ENCODE data around the gene GGT6.

GGT6 gene

DNA sequence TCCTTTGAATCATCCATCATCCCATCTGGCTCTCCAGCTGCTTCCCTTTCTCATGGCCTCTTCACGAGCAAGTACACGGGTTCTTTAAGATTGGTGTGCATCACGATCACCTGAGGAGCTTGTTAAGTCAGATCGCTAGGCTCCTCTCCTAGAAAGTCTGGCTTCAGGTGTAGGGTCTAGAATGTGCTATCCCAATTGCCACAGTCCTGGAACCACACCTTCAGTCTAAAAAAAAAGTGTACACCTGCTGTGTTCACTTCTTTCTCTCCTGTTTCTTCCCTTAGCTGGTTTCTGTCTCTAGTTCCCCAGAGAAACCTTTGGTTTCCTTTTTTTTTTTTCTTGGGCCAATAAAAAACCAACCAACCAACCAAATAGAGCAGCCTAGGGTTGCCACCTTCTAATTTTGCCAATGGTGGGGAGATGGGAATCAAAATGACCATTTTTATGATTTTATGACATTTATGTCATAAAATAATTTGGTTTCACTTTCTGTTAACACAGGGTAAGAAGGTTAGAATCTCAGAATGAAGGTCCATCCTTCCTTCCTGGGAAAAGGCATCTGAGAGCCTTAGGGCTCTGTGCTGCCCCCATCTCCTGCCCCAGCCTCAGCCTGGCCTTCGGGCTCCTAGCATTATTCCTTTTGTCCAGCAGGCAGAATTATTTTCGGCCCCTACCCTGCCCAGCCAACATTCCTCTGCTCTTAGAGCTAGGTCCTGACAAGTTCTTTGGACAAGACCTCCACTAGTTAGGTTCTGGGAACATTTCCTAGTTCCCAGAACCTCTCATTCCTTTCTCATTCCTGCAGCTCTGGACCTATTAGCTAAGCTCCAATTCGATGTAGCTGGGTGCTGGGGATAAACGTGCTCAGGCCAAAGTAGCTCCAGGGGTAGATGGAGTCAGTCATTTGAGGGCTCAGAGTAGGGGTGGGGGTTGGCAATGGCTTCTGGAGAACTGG is 1.9 kb upstream of the GGT6 start:
- TF ChIP-seq, protein P1, sequence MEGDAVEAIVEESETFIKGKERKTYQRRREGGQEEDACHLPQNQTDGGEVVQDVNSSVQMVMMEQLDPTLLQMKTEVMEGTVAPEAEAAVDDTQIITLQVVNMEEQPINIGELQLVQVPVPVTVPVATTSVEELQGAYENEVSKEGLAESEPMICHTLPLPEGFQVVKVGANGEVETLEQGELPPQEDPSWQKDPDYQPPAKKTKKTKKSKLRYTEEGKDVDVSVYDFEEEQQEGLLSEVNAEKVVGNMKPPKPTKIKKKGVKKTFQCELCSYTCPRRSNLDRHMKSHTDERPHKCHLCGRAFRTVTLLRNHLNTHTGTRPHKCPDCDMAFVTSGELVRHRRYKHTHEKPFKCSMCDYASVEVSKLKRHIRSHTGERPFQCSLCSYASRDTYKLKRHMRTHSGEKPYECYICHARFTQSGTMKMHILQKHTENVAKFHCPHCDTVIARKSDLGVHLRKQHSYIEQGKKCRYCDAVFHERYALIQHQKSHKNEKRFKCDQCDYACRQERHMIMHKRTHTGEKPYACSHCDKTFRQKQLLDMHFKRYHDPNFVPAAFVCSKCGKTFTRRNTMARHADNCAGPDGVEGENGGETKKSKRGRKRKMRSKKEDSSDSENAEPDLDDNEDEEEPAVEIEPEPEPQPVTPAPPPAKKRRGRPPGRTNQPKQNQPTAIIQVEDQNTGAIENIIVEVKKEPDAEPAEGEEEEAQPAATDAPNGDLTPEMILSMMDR (IDR thresholded peaks at IDR 0.05): no peak

DNA sequence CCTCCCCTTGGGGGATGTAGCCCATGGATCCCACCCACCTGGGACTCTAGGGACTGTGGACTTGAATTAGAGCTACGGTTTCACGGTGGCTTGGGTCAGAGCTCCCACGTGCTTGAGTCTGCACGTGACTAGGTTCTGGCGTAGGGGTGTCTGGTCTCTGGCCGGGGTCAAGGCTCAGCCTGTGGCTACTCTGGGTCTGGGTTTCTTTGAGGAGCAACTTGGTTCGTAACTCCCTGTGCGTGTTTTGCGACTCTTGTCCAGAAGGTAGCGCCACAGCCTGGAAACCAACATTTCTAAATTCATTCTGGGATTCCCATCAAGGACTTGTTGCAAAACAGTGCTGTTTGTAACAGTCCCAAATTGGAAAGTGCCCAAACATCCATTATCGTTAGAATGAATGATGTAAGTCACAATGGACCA is 470 bp upstream of the GGT6 start:
- TF ChIP-seq, protein P1 (IDR thresholded peaks at IDR 0.05): no peak

DNA sequence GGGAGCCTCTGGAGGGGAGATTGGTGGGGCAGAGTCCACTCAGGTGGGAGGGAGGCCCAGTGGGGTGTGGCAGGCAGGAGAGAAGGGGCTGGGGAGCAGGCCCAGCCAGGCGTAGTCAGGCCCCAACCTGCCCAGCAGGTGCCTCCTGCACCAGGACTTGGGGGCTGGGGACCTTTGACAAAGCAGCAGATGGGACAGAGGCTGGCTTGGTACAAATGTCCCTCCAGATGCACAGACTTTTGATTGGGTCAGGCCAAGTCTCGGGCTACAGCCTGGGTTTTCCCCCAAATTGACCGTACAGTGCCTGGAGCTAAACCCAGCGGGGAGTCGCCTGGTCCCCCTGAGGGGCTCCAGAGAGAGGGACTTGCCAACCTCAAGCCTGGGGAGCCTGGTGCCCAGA is 411 bp downstream of the GGT6 start:
- TF ChIP-seq, protein P1 (IDR thresholded peaks at IDR 0.05): no peak

DNA sequence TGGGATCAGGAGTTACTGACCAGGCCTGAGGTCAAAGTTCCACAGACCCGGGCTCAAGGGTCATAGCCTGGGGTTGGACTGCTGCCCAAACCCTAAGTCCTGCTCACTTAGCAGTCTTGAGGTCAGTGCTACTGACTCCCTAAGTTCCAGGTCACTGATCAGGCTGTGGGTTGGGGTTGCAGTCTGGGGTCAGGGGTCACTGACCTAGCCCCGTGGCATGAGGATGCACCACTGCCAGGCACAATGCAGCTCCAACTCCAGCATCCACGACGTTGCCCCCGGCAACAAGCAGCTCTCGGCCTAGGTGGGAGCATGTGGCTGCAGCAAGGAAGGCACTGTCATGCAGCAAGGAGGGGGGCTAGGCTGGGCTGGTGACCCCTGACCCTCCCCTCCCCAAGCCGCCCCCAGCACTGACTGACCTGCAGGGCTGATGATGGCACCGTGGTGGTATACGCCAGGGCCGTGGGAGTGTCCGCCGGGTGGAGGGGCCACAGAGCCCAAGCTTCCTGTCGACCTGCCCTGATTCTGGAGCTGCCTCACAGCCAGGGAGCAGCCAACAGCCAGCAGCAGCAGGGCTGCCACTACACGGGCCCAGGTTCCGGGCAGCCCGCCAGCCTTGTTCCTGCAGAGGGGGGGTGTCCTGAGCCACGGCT is 1.1 kb downstream of the GGT6 start:
- TF ChIP-seq, protein P1 (IDR thresholded peaks at IDR 0.05): no peak

DNA sequence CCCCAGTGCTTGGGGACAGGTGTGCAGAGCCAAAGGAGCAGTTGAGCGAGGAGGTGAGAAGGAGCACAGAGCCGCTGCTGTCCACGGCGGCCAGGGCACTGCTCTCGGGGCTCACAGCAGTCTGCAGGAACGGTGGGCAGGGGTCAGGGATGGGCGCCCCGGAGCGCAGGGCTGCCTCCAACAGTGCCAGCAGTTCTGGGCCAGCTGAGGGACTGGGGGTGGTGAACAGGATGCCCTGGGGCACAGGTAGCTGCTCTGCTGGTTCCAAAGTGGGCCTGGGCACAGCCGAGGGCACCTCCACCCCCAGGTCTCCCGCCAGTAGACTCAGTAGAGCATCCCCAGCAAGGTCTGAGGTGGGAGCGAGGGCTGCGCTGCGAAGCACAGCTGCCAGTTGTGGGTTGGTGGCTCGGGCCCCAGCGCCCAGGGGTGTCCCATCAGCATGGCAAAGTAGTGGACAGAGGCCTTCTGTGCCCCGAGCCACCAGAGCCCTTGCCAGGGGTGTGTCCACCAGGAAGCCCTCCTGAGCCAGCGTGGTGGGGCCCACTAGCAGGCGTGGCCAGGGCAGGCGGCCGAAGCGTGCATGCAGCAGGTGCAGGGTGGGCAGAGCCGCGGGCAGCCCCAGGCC is 1.9 kb downstream of the GGT6 start:
- TF ChIP-seq, protein P1 (IDR thresholded peaks at IDR 0.05): no peak

DNA sequence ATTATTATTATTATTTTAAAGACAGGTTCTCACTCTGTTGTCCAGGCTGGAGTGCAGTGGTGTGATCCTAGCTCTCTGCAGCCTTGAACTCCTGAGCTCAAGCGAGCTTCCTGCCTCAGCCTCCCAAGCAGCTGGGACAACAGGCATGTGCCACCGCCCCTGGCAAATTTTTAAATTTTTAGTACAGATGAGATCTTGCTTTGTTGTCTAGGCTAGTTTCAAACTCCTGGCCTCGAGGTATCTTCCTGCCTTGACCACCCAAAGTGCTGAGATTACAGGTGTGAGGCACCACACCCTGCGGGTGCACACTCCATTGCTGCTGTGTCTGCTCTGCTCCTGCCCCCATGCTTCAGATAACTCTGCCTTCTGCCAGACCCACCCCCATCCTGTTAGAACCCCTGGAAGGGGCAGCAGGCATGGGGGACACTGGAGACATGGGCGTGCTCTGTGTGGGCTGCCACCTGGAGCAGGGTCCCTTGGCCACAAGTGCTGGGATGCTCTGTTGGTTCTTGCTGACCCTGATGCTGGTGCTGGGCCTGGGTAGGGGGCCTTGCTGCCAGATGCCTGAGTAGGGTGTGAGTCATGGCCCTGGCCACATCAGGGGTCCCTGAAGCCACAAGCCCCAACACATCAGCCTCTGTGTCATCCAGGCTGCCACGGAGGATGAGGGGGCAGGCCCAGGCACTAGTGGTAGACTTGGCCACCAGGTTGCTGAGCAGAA is 2.6 kb downstream of the GGT6 start:
- TF ChIP-seq, protein P1 (IDR thresholded peaks at IDR 0.05): no peak

DNA sequence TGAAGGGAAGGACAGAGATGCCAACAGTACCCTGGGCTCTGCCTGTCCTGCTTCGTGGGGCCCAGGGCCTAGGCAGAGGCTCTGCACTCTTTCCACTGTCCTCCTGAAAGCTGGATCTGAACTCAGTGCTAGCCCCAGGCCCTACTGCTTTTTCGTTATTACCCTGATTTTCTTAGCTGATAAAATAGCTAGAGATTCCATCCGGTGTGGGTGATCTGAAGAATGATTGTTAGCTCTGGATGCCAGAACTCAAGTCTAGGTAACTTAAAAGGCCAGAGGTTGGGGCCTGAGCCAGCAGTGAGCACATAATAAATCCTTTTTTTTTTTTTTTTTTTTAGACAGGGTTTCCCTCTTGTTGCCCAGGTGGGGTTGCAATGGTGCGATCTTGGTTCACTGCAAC is 3.4 kb downstream of the GGT6 start:
- TF ChIP-seq, protein P1 (IDR thresholded peaks at IDR 0.05): no peak
